Hepatocyte (in vitro differentiated cells): ENCODE results near the gene HS1BP3. TPM values are rescaled to one million over a fixed set of nuclear protein-coding genes. Genes with fewer than 3 reads are reported as not detected.
A peak's percentile ranks its signal among the peaks of the same experiment; 100 is the strongest.

Experiments used
- DNase-seq: peaks from one replicate; pipeline ENCODE4 v3.0.0-alpha.2; 2016; ENCODE audit warnings: low spot score
- H2AFZ ChIP-seq: fragments of 200-600 bp; sonication (generic); 2 replicates; pipeline ENCODE4 v1.6.0; 2016; ENCODE audit warnings: antibody characterized with exemption, mild to moderate bottlenecking
- H3K27ac ChIP-seq: fragments of 200-600 bp; sonication (generic); 2 replicates; pipeline ENCODE4 v1.5.1; 2016; ENCODE audit warnings: mild to moderate bottlenecking
- H3K27me3 ChIP-seq: fragments of 200-600 bp; sonication (generic); 2 replicates; pipeline ENCODE4 v1.6.1; 2016
- H3K36me3 ChIP-seq: fragments of 200-600 bp; sonication (generic); replicated peaks from 2 replicates; pipeline ENCODE4 v1.5.1; 2016; ENCODE audit warnings: low read depth; ENCODE audit not compliant: insufficient read depth
- H3K4me1 ChIP-seq: fragments of 200-600 bp; sonication (generic); 2 replicates; pipeline ENCODE4 v1.5.1; 2016; ENCODE audit warnings: mild to moderate bottlenecking, moderate library complexity; ENCODE audit not compliant: insufficient read depth
- H3K4me2 ChIP-seq: fragments of 200-600 bp; sonication (generic); 2 replicates; pipeline ENCODE4 v1.6.0; 2016
- H3K4me3 ChIP-seq: fragments of 200-600 bp; sonication (generic); 2 replicates; pipeline ENCODE4 v1.5.1; 2016; ENCODE audit warnings: mild to moderate bottlenecking
- H3K79me2 ChIP-seq: fragments of 200-600 bp; sonication (generic); 2 replicates; pipeline ENCODE4 v1.6.0; 2017; ENCODE audit warnings: mild to moderate bottlenecking
- H3K9me2 ChIP-seq: fragments of 200-600 bp; sonication (generic); replicated peaks from 2 replicates; pipeline ENCODE4 v1.6.0; 2017; ENCODE audit warnings: mild to moderate bottlenecking; ENCODE audit not compliant: insufficient read depth
- H3K9me3 ChIP-seq: fragments of 200-600 bp; sonication (generic); 2 replicates; pipeline ENCODE4 v1.5.1; 2016; ENCODE audit warnings: low read depth, mild to moderate bottlenecking
- H4K20me1 ChIP-seq: fragments of 200-600 bp; sonication (generic); 2 replicates; pipeline ENCODE4 v1.6.0; 2016; ENCODE audit warnings: mild to moderate bottlenecking; ENCODE audit not compliant: insufficient read depth, poor library complexity, severe bottlenecking
- CTCF ChIP-seq: fragments of 200-600 bp; sonication (generic); IDR thresholded peaks from 2 replicates; pipeline ENCODE4 v1.5.1; 2016; ENCODE audit warnings: antibody characterized with exemption, mild to moderate bottlenecking; ENCODE audit not compliant: poor library complexity
- EZH2 ChIP-seq: fragments of 200-600 bp; sonication (generic); IDR thresholded peaks from 2 replicates; pipeline ENCODE4 v1.6.1; 2016; ENCODE audit warnings: antibody characterized with exemption, mild to moderate bottlenecking, borderline replicate concordance
- EZH2phosphoT487 ChIP-seq: fragments of 200-600 bp; sonication (generic); IDR thresholded peaks from one replicate; pipeline ENCODE4 v1.6.1; 2018; ENCODE audit warnings: antibody characterized with exemption, mild to moderate bottlenecking, low read depth, moderate library complexity; ENCODE audit not compliant: unreplicated experiment, severe bottlenecking
- WGBS: methylation state at CpG from one replicate; pipeline ENCODE4 v1.1.6; 2016; ENCODE audit warnings: low lambda C conversion rate; ENCODE audit errors: missing lambda C conversion rate; 5-methylcytosine and 5-hydroxymethylcytosine counted together
- polyA plus RNA-seq: library from polyadenylated mRNA; unstranded; fragments of >200 nt; fragmentation: Nextera tagmentation; extraction: Ambion mirVana; gene quantifications from 2 replicates; pipeline ENCODE4 v1.2.1, GENCODE V29; 2016
- total RNA-seq: library from RNA; depleted of rRNA; stranded (reverse); fragments of >200 nt; gene quantifications from 2 replicates; pipeline ENCODE4 v1.2.3, GENCODE V29; 2014

Gene HS1BP3
- total and polyA plus RNA-seq, 2 experiments from 2014 or later = 26.8 to 29.6 TPM

GRCh38 chr2:20594048-20594750 lies 56.7 kb downstream of the HS1BP3 start:
- Histone ChIP-seq H3K9me2 (no peaks in the 10 kb centered on the region), H3K79me2 (no peaks in the 10 kb centered on the region), H3K27me3 (no peaks in the 10 kb centered on the region), H2AFZ (no peak overlapping the region), H3K36me3 (no peaks in the 10 kb centered on the region), H3K4me3 (no peak overlapping the region), H3K27ac (peak overlapping the region; percentile 88), H3K9me3 (no peaks in the 10 kb centered on the region), H3K4me1 (peaks cover 62% of the 10 kb centered on the region), H4K20me1 (no peaks in the 10 kb centered on the region), H3K4me2 (no peak overlapping the region)
- 86% methylated on average over 6 of the region's 6 CpGs for WGBS
- no peak for DNase-seq
- TF ChIP-seq CTCF = no peak
- no peak for TF ChIP-seq EZH2
- no peak for TF ChIP-seq EZH2phosphoT487

GRCh38 chr2:20593072-20594034 lies 57.5 kb downstream of the HS1BP3 start:
- H3K4me3 ChIP-seq = no peak overlapping the region
- no peak overlapping the region for H2AFZ ChIP-seq
- peak; percentile 90 for DNase-seq
- no peak overlapping the region for H3K4me2 ChIP-seq
- H3K79me2 ChIP-seq = no peaks in the 10 kb centered on the region
- H3K9me2 ChIP-seq = no peaks in the 10 kb centered on the region
- H3K9me3 ChIP-seq = no peaks in the 10 kb centered on the region
- no peaks in the 10 kb centered on the region for H4K20me1 ChIP-seq
- no peaks in the 10 kb centered on the region for H3K27me3 ChIP-seq
- 48% methylated on average over 17 of the region's 18 CpGs for whole genome bisulfite sequencing
- peak overlapping the region; percentile 88 for H3K27ac ChIP-seq
- TF ChIP-seq EZH2phosphoT487 = no peak
- no peak for TF ChIP-seq EZH2
- TF ChIP-seq CTCF = no peak
- peaks cover 57% of the 10 kb centered on the region for H3K4me1 ChIP-seq
- no peaks in the 10 kb centered on the region for H3K36me3 ChIP-seq

- WGBS = 89% methylated on average over 19 of the region's 22 CpGs
- Histone ChIP-seq H3K27ac (peak overlapping the region; percentile 88), H2AFZ (no peak overlapping the region), H4K20me1 (no peaks in the 10 kb centered on the region), H3K9me3 (no peaks in the 10 kb centered on the region), H3K79me2 (no peaks in the 10 kb centered on the region), H3K9me2 (no peaks in the 10 kb centered on the region), H3K36me3 (no peaks in the 10 kb centered on the region), H3K4me1 (peaks cover 48% of the 10 kb centered on the region), H3K4me2 (no peak overlapping the region), H3K27me3 (no peaks in the 10 kb centered on the region), H3K4me3 (no peak overlapping the region)
- TF ChIP-seq CTCF (peak; percentile 3), EZH2phosphoT487 (no peak), EZH2 (no peak)
- no peak for DNase-seq
These were observed 58.5 kb downstream of the HS1BP3 start for GRCh38 chr2:20592106-20593071.
